ENCODE data around the gene KRTAP3-2. TPM values are rescaled to one million over a fixed set of nuclear protein-coding genes. Genes with fewer than 3 reads are reported as not detected.

Gene KRTAP3-2
- polyA plus RNA-seq, 1 donor from 2014 or later: not detected

DNA sequence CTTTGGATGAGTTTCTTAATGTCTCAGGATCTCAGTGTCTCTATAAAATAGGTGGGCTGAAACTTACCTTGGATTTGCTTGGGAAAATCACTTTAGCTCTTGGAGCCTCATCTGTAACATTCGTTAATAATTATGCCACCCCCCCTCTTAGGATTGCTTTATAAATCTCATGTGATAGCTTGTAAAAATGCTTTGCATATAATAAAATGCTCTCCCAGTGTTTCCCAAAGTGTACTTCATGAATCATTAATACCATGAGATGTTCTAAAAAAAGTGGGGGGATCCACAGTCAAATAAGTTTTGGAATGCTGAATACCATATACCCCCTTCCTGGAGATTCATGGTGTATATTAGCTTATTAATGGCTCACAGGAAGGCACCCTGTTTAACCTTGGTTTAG, 38.1 kb downstream of the KRTAP3-2 start:
- Mint-ChIP-seq H3K27ac (no peak overlapping the region), H3K27me3 (peaks cover 3% of the 10 kb centered on the region), H3K9me3 (peaks cover 0 to 2% (median 0%) of the 10 kb centered on the region in 3 donors), H3K36me3 (no peaks in the 10 kb centered on the region), H3K4me3 (no peak overlapping the region), H3K4me1 (peaks cover 0 to 5% (median 0%) of the 10 kb centered on the region in 3 donors)

- H3K27me3 Mint-ChIP-seq: no peaks in the 10 kb centered on the region
- no peak overlapping the region for H3K4me3 Mint-ChIP-seq
- peak overlapping the region in 1 of 3 donors; percentile 51 for H3K27ac Mint-ChIP-seq
- no peaks in the 10 kb centered on the region for H3K36me3 Mint-ChIP-seq
- peaks cover 0 to 5% (median 0%) of the 10 kb centered on the region in 3 donors for H3K4me1 Mint-ChIP-seq
- H3K9me3 Mint-ChIP-seq: no peaks in the 10 kb centered on the region
Observed at GRCh38 chr17:40960144-40960543, 39.6 kb downstream of the KRTAP3-2 start.

GRCh38 chr17:40958086-40958953, 41.4 kb downstream of the KRTAP3-2 start:
- Mint-ChIP-seq H3K4me3 (no peak overlapping the region), H3K36me3 (no peaks in the 10 kb centered on the region), H3K9me3 (no peaks in the 10 kb centered on the region), H3K4me1 (no peaks in the 10 kb centered on the region), H3K27me3 (no peaks in the 10 kb centered on the region), H3K27ac (no peak overlapping the region)

DNA sequence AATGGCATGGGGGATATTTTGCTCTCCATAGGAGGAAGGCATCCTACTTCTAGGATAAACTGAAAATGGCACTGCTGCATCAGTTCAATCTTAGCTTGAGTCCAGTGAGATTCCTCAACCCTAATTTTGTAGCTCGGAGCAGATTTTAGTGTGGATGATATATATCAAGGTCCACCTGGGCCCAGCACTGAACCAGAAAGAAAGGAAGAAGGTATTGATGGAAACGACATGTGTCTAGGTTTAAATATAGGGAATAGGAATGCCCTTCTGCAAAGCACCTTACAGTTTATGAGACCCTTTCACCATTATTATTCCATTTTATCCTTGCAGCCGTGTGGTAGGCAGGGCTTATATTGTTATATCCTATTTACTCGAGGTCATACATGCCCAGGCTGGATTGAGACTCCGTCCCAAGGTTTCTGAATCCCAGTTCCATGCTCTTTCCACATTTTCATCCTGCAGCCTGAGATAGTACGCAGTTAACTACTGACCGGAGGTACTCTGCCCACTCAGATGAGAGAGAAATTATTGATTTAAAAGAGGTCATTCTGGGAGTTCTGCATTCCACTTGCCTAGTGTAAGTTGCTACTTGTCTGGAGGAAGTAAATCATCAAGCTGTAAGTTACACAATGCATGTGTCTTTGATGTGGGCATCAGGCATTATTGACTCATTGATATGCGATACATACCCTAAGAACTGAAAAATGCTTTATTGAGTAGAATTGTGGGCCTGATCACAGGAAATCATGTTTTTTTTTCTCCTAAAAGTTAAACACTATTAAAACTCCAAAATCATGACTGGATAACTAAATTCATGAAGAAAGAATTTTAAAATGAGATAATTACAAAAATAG, 43.1 kb downstream of the KRTAP3-2 start:
- no peaks in the 10 kb centered on the region for H3K9me3 Mint-ChIP-seq
- H3K27me3 Mint-ChIP-seq: no peaks in the 10 kb centered on the region
- no peaks in the 10 kb centered on the region for H3K4me1 Mint-ChIP-seq
- H3K4me3 Mint-ChIP-seq: no peak overlapping the region
- H3K36me3 Mint-ChIP-seq: no peaks in the 10 kb centered on the region
- no peak overlapping the region for H3K27ac Mint-ChIP-seq

- H3K4me3 Mint-ChIP-seq: no peak overlapping the region
- H3K27ac Mint-ChIP-seq: no peak overlapping the region
- H3K4me1 Mint-ChIP-seq: no peaks in the 10 kb centered on the region
- peaks cover 4% of the 10 kb centered on the region for H3K27me3 Mint-ChIP-seq
- no peaks in the 10 kb centered on the region for H3K36me3 Mint-ChIP-seq
- no peaks in the 10 kb centered on the region for H3K9me3 Mint-ChIP-seq
Observed at GRCh38 chr17:40953881-40954280, 45.8 kb downstream of the KRTAP3-2 start.

- Mint-ChIP-seq H3K27ac (no peak overlapping the region), H3K27me3 (peaks cover 12% of the 10 kb centered on the region), H3K9me3 (no peaks in the 10 kb centered on the region), H3K4me3 (no peak overlapping the region), H3K4me1 (no peaks in the 10 kb centered on the region), H3K36me3 (no peaks in the 10 kb centered on the region)
Observed at GRCh38 chr17:40952661-40953060, 47.0 kb downstream of the KRTAP3-2 start.

DNA sequence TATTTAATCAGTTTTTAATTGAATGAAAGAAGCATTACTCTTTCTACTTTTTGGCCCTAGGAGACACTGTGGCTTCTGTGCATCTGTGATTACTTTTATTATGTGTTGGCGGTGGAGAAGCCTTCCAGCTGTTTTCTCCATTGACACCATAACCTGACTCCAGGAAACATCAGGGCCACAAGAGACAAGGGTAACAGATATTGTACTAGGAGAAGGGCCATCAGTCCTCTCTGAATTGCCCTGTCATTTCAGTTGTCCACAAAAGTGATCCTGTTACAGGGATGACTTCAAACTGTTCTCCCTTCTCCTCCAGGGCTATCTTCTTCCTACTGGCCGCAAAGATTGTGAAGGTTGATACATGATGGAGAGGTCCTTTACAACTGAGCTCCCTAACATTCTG, 47.6 kb downstream of the KRTAP3-2 start:
- Mint-ChIP-seq H3K4me1 (no peaks in the 10 kb centered on the region), H3K36me3 (no peaks in the 10 kb centered on the region), H3K27ac (no peak overlapping the region), H3K27me3 (peaks cover 15% of the 10 kb centered on the region), H3K4me3 (no peak overlapping the region), H3K9me3 (no peaks in the 10 kb centered on the region)

DNA sequence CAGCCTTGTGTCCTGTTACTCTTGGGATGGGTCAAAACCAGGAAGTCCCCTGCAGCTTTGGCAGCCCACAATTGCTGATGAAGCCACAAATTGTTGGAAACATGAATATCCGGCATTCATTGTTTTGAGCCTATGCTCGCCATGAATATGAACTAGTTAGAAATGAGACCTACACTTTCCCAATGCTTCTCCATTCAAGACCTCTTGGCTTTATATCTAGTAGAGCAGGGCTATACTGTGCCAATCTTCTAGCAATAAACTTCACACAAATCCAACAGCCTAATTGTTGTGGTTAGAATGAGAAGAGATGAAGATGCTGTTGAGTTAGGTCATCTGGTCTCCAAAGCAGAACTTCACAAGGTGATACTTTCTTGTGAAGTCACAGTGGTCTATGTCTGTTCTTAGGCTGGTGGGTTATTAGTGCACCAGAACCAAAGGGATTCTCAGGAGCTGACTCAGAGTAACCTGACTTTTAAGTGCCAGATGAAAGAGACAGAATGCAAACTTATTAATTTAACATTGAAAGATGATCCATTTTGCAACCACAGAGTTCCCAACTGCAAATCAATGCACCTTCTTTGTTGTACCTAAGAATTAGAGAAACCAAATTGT, 48.6 kb downstream of the KRTAP3-2 start:
- no peaks in the 10 kb centered on the region for H3K4me1 Mint-ChIP-seq
- no peak overlapping the region for H3K4me3 Mint-ChIP-seq
- no peaks in the 10 kb centered on the region for H3K9me3 Mint-ChIP-seq
- H3K36me3 Mint-ChIP-seq: no peaks in the 10 kb centered on the region
- peaks cover 17% of the 10 kb centered on the region for H3K27me3 Mint-ChIP-seq
- H3K27ac Mint-ChIP-seq: no peak overlapping the region

DNA sequence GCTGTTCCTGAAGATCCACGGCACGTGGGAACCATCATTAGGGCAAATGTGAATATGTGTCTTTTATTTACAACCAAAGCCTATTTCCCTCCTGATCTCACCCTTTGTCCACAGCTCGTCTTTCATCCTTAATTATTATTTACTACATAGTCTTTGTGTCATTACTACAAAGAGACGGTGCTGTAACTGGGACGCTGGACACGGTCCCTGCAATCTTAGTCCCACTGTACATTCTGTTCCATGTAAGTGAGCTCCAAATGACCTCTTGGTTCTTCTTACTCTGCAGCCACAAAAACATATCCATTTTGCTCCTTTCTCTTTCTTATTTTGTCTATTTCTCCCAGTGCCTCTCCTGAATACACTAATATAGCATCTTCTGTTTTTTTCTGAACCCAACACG, 49.5 kb downstream of the KRTAP3-2 start:
- Mint-ChIP-seq H3K36me3 (no peaks in the 10 kb centered on the region), H3K27me3 (peaks cover 20% of the 10 kb centered on the region), H3K4me3 (no peak overlapping the region), H3K27ac (no peak overlapping the region), H3K4me1 (no peaks in the 10 kb centered on the region), H3K9me3 (no peaks in the 10 kb centered on the region)

DNA sequence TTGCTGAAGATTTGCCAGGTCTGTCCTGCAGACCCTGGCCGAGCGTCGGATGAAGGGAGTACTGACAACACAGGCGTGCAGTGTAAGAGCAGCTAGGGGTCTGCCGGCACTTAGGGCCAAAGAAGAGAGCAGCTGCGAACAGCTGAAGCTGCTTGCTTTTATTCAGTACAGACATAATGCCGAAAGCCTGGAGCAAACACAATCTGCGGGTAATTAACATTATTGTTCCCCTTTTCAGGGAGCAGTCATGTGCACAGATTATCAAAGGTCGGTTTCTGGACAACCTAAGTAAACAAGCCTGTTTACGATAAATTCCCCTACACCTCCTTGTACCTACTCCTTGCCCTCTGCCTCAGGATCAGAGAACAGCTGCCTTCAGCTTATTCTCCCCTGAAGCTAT, 50.3 kb downstream of the KRTAP3-2 start:
- Mint-ChIP-seq H3K27me3 (peaks cover 25% of the 10 kb centered on the region), H3K9me3 (peaks cover 0 to 4% (median 0%) of the 10 kb centered on the region in 3 donors), H3K4me3 (no peak overlapping the region), H3K36me3 (no peaks in the 10 kb centered on the region), H3K4me1 (no peaks in the 10 kb centered on the region), H3K27ac (no peak overlapping the region)

Other genes with a start within 250 kb of the KRTAP3-2 start
- gene KRT25, start 244.6 kb downstream of the KRTAP3-2 start, polyA plus RNA-seq: not detected
- gene KRT26, start 227.7 kb downstream of the KRTAP3-2 start, polyA plus RNA-seq: not detected
- gene KRT27, start 217.4 kb downstream of the KRTAP3-2 start, polyA plus RNA-seq: not detected
- gene KRT28, start 199.9 kb downstream of the KRTAP3-2 start, polyA plus RNA-seq: not detected
- gene KRT10, start 177.3 kb downstream of the KRTAP3-2 start, polyA plus RNA-seq: 201 TPM
- not detected for gene KRT12, start 132.7 kb downstream of the KRTAP3-2 start, polyA plus RNA-seq
- not detected for gene KRT20, start 114.7 kb downstream of the KRTAP3-2 start, polyA plus RNA-seq
- gene KRT23, start 62.3 kb downstream of the KRTAP3-2 start, polyA plus RNA-seq: not detected
- gene KRT39, start 33.0 kb downstream of the KRTAP3-2 start, polyA plus RNA-seq: not detected
- gene KRT40, start 15.6 kb downstream of the KRTAP3-2 start, polyA plus RNA-seq: not detected
- not detected for gene KRTAP3-3, start 5.7 kb downstream of the KRTAP3-2 start, polyA plus RNA-seq
- not detected for gene KRTAP3-1, start 9.2 kb upstream of the KRTAP3-2 start, polyA plus RNA-seq
- gene KRTAP1-5, start 27.3 kb upstream of the KRTAP3-2 start, polyA plus RNA-seq: not detected
- gene KRTAP1-4, start 30.3 kb upstream of the KRTAP3-2 start, polyA plus RNA-seq: not detected
- gene KRTAP1-3, start 35.0 kb upstream of the KRTAP3-2 start, polyA plus RNA-seq: not detected
- gene KRTAP1-1, start 41.5 kb upstream of the KRTAP3-2 start, polyA plus RNA-seq: not detected
- not detected for gene KRTAP2-1, start 47.4 kb upstream of the KRTAP3-2 start, polyA plus RNA-seq
- gene KRTAP2-2, start 55.3 kb upstream of the KRTAP3-2 start, polyA plus RNA-seq: not detected
- not detected for gene KRTAP2-3, start 60.2 kb upstream of the KRTAP3-2 start, polyA plus RNA-seq
- not detected for gene KRTAP2-4, start 66.0 kb upstream of the KRTAP3-2 start, polyA plus RNA-seq
- not detected for gene KRTAP4-7, start 84.2 kb upstream of the KRTAP3-2 start, polyA plus RNA-seq
- gene KRTAP4-8, start 98.2 kb upstream of the KRTAP3-2 start, polyA plus RNA-seq: not detected
- gene KRTAP4-16, start 102.3 kb upstream of the KRTAP3-2 start, polyA plus RNA-seq: not detected
- not detected for gene KRTAP4-9, start 105.5 kb upstream of the KRTAP3-2 start, polyA plus RNA-seq
- not detected for gene KRTAP4-11, start 118.5 kb upstream of the KRTAP3-2 start, polyA plus RNA-seq
- not detected for gene KRTAP4-12, start 124.3 kb upstream of the KRTAP3-2 start, polyA plus RNA-seq
- not detected for gene KRTAP4-6, start 140.6 kb upstream of the KRTAP3-2 start, polyA plus RNA-seq
- gene KRTAP4-5, start 149.9 kb upstream of the KRTAP3-2 start, polyA plus RNA-seq: not detected
- not detected for gene KRTAP4-4, start 160.8 kb upstream of the KRTAP3-2 start, polyA plus RNA-seq
- not detected for gene KRTAP4-3, start 168.3 kb upstream of the KRTAP3-2 start, polyA plus RNA-seq
- gene KRTAP4-2, start 178.3 kb upstream of the KRTAP3-2 start, polyA plus RNA-seq: not detected
- not detected for gene KRTAP4-1, start 185.0 kb upstream of the KRTAP3-2 start, polyA plus RNA-seq
- gene KRTAP9-1, start 190.0 kb upstream of the KRTAP3-2 start, polyA plus RNA-seq: not detected
- gene KRTAP9-2, start 226.7 kb upstream of the KRTAP3-2 start, polyA plus RNA-seq: not detected
- gene KRTAP9-3, start 232.5 kb upstream of the KRTAP3-2 start, polyA plus RNA-seq: not detected
- gene KRTAP9-8, start 238.1 kb upstream of the KRTAP3-2 start, polyA plus RNA-seq: not detected
- not detected for gene KRTAP9-4, start 249.8 kb upstream of the KRTAP3-2 start, polyA plus RNA-seq